Measurements from ENCODE around the gene DNAH10. TPM values are rescaled to one million over a fixed set of nuclear protein-coding genes. Genes with fewer than 3 reads are reported as not detected.
"Not testable (repeated sequence)": the region's sequence is repeated elsewhere in the genome, so short reads cannot be mapped to it uniquely, and the experiment has no call there.

The DNAH10 gene
- total RNA-seq, 4 donors from 2014 or later: 0.18 to 0.65 TPM; not detected in 2

DNA sequence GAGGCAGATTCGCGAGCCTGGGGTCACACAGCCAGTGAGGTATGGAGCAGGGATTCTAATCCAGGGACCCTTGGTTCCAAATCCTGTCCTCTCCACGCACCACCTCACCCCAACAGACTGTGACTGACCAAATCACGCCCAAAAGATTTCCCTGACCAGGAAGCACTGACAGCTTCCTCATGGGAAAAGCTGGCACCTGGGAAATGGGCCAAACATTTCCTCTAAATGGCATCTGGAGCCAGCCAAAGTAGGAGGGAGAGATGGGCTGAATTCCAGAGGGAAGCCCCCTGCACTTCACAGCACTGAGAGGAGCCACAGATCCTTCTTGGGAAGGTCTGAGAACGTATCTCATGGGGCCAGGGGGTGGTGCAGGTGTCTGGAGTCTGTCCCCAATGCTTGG lies 181.7 kb downstream of the DNAH10 start:
- in situ Hi-C loops (cut with MboI; ENCODE audit: low sequenced_read_pairs in 4 of 4) (no loop called here), intact Hi-C loops (cut with DNase I; ENCODE audit: low total_unique reads) (no loop called here)
- TF ChIP-seq, protein P1, sequence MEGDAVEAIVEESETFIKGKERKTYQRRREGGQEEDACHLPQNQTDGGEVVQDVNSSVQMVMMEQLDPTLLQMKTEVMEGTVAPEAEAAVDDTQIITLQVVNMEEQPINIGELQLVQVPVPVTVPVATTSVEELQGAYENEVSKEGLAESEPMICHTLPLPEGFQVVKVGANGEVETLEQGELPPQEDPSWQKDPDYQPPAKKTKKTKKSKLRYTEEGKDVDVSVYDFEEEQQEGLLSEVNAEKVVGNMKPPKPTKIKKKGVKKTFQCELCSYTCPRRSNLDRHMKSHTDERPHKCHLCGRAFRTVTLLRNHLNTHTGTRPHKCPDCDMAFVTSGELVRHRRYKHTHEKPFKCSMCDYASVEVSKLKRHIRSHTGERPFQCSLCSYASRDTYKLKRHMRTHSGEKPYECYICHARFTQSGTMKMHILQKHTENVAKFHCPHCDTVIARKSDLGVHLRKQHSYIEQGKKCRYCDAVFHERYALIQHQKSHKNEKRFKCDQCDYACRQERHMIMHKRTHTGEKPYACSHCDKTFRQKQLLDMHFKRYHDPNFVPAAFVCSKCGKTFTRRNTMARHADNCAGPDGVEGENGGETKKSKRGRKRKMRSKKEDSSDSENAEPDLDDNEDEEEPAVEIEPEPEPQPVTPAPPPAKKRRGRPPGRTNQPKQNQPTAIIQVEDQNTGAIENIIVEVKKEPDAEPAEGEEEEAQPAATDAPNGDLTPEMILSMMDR (IDR thresholded peaks at IDR 0.05 in 4 of 5, conservative IDR thresholded peaks at IDR 0.05 in 1 of 5): no peak
- TF ChIP-seq POLR2A (IDR thresholded peaks at IDR 0.05): no peak
- no peak overlapping the region for H3K27ac ChIP-seq
- no peaks in the 10 kb centered on the region for H3K9me3 ChIP-seq
- DNase-seq: no peak
- H3K36me3 ChIP-seq: peaks cover 0 to 43% of the 10 kb centered on the region in 2 donors
- H3K4me1 ChIP-seq: no peaks in the 10 kb centered on the region
- H3K27me3 ChIP-seq: no peaks in the 10 kb centered on the region
- H3K4me3 ChIP-seq: no peak overlapping the region
- no peak for ATAC-seq

DNA sequence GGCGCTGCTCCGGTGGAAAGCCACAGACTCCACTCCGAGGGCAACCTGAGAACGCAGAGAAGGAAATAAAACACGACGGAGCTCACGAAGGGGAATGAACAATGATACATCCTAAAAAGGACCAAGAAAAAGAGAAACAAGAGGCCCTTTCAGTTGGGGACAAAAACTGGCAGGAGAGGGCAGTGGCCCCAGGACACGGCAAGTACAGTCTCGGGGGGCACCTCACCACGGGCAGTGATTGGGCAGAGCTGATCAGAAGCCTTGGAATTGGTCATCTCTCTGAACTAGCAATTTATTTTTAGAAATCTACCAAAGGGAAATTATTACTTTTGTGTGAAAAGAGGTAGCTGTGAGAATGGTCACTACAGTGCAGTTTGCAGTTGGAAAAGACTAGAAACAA lies 182.6 kb downstream of the DNAH10 start:
- in situ Hi-C loops (cut with MboI; ENCODE audit: low sequenced_read_pairs in 4 of 4): no loop called here
- TF ChIP-seq, protein P1 (IDR thresholded peaks at IDR 0.05 in 4 of 5, conservative IDR thresholded peaks at IDR 0.05 in 1 of 5): no peak
- no peak for TF ChIP-seq POLR2A (IDR thresholded peaks at IDR 0.05)

DNA sequence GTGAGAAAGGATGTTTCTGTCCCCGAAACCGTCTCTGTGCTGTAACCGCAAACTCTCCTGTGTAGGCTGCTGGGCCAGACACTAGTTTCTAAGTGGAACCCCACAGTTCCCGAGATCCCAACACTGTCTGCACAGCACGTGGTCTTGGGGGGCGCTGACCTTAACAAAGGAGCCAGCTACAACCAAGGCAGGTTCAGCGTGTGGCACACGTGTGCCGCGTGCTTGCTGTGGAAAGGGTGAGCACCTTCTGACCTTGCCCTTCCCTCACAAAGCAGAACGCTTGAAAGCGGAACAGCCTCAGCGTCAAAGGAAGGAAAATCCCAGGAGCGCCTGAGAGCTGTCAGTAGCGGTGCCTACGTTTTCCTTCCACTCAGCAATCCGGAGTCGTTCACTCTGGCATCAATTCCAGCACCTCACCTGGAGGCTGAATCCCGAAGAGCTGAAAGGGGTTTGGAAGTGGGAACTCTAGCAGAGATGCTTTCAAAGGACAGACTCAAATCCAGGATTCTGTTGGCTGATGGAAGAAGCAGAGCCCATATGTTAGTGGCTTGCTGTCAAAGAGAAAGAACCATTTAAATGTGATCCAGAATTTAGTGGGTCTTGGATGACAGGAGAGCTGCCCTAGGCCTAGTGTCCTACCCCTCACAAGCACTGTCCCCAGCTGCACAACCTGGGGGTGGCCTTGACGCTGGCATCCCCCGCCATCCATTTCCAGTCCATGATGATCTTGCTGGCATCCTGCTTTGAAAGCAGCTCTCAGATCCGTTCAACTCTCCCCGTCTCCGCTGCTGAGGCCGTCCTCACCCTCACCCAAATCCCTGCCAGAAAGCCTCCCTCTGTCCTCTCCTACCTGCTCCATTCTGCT lies 183.4 kb downstream of the DNAH10 start:
- no peak for ATAC-seq
- Histone ChIP-seq H3K27ac (no peak overlapping the region), H3K4me3 (no peak overlapping the region), H3K9me3 (no peaks in the 10 kb centered on the region), H3K4me1 (no peaks in the 10 kb centered on the region), H3K36me3 (peaks cover 0 to 30% of the 10 kb centered on the region in 2 donors), H3K27me3 (no peaks in the 10 kb centered on the region)
- TF ChIP-seq POLR2A (IDR thresholded peaks at IDR 0.05): no peak
- TF ChIP-seq, protein P1 (IDR thresholded peaks at IDR 0.05 in 4 of 5, conservative IDR thresholded peaks at IDR 0.05 in 1 of 5): no peak
- DNase-seq: no peak
- intact Hi-C loops (cut with DNase I; ENCODE audit: low total_unique reads): no loop called here
- in situ Hi-C loops (cut with MboI; ENCODE audit: low sequenced_read_pairs in 4 of 4): no loop called here

More for the DNA sequence above, 182.6 kb downstream of the DNAH10 start:
- no peak for DNase-seq
- intact Hi-C loops (cut with DNase I; ENCODE audit: low total_unique reads): no loop called here
- no peak overlapping the region for H3K4me3 ChIP-seq
- no peaks in the 10 kb centered on the region for H3K4me1 ChIP-seq
- H3K36me3 ChIP-seq: peaks cover 0 to 35% of the 10 kb centered on the region in 2 donors
- no peak for ATAC-seq
- no peak overlapping the region for H3K27ac ChIP-seq
- H3K9me3 ChIP-seq: no peaks in the 10 kb centered on the region
- H3K27me3 ChIP-seq: no peaks in the 10 kb centered on the region

DNA sequence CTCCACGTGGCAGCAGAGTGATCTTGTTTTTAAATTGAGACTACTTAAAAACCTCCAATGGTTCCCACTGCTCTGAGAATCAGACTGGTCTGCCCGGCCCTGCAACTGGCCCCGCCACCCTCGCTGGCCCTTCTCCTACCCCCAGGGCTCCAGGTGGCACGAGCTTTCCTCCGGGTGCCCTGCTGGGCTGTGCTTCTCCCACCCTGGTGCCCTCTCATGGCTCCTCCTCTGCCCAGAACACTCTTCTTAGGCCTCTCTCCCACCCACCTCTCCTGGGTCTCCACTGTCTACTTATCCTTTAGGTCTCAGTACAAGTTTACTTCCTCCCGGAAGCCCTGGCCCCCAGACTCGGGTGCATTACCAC lies 184.0 kb downstream of the DNAH10 start:
- ATAC-seq: no peak
- H3K9me3 ChIP-seq: no peaks in the 10 kb centered on the region
- H3K27ac ChIP-seq: no peak overlapping the region

DNA sequence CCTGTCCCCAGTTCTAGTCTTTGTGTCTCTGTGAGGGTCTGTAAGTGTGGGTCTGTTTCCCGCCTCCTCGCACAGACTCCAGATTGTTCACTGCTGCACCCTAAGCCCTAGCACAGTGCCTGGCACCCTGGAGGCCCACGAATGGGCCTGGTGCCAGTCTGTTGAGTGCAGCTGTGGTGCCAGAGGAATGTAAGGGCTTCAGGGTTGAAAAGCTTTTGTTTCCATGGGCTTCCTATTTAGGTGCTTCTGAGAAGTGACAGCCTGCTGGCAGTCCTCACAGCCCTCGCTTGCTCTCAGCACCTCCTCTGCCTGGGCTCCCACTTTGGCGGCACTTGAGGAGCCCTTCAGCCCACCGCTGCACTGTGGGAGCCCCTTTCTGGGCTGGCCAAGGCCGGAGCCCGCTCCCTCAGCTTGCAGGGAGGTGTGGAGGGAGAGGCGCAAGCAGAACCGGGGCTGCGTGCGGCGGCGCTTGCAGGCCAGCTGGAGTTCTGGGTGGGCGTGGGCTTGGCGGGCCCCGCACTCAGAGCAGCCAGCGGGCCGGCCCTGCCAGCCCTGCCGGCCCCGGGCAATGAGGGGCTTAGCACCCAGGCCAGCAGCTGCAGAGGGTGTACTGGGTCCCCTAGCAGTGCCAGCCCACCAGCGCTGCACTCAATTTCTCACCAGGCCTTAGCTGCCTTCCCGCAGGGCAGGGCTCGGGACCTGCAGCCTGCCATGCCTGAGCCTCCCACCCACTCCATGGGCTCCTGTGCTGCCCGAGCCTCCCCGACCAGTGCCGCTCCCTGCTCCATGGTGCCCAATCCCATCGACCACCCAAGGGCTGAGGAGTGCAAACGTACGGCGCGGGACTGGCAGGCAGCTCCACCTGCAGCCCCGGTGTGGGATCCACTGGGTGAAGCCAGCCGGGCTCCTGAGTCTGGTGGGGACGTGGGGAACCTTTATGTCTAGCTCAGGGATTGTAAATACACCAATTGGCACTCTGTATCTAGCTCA lies 184.7 kb downstream of the DNAH10 start:
- in situ Hi-C loops (cut with MboI; ENCODE audit: low sequenced_read_pairs in 4 of 4); H3K27ac ChIP-seq; H3K27me3 ChIP-seq; H3K4me1 ChIP-seq; intact Hi-C loops (cut with DNase I; ENCODE audit: low total_unique reads); DNase-seq; ATAC-seq; H3K4me3 ChIP-seq; H3K9me3 ChIP-seq: not testable (repeated sequence)
- H3K36me3 ChIP-seq: peaks cover 0 to 17% of the 10 kb centered on the region in 2 donors

More for the DNA sequence above, 184.0 kb downstream of the DNAH10 start:
- intact Hi-C loops (cut with DNase I; ENCODE audit: low total_unique reads) (no loop called here), in situ Hi-C loops (cut with MboI; ENCODE audit: low sequenced_read_pairs in 4 of 4) (no loop called here)
- Histone ChIP-seq H3K27me3 (no peaks in the 10 kb centered on the region), H3K4me1 (no peaks in the 10 kb centered on the region), H3K4me3 (no peak overlapping the region), H3K36me3 (peaks cover 0 to 24% of the 10 kb centered on the region in 2 donors)
- DNase-seq: no peak
- TF ChIP-seq, protein P1 (IDR thresholded peaks at IDR 0.05 in 4 of 5, conservative IDR thresholded peaks at IDR 0.05 in 1 of 5): no peak
- TF ChIP-seq POLR2A (IDR thresholded peaks at IDR 0.05): no peak

DNA sequence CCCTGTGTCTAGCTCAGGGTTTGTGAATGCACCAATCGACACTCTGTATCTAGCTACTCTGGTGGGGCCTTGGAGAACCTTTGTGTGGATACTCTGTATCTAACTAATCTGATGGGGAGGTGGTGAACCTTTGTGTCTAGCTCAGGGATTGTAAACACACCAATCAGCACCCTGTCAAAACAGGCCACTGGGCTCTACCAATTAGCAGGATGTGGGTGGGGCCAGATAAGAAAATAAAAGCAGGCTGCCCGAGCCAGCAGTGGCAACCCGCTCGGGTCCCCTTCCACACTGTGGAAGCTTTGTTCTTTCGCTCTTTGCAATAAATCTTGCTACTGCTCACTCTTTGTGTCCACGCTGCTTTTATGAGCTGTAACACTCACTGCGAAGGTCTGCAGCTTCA lies 185.4 kb downstream of the DNAH10 start:
- H3K27ac ChIP-seq; H3K27me3 ChIP-seq; H3K36me3 ChIP-seq; H3K4me1 ChIP-seq; DNase-seq; in situ Hi-C loops (cut with MboI; ENCODE audit: low sequenced_read_pairs in 4 of 4); intact Hi-C loops (cut with DNase I; ENCODE audit: low total_unique reads); H3K4me3 ChIP-seq; H3K9me3 ChIP-seq; ATAC-seq: not testable (repeated sequence)
